ENCODE measurements around the gene ICE2.

DNA sequence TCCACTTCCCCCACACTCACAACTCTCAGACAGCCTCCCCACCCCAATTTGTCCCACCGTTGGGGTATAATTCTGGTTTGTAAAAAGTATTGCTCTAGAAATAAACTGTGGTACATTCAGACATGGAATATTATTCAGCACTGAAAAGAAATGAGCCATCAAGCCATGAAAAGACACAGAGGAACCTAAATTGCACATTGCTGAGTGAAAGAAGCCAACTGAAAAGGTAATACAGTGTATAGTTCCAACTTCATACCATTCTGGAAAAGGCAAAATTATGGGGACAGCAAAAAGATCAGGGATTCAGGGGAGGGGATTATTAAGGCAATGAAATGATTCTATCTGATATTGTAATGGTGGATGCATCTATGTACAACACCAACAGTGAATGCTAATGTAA lies 91.6 kb downstream of the ICE2 start:
- TF ChIP-seq, protein P1, sequence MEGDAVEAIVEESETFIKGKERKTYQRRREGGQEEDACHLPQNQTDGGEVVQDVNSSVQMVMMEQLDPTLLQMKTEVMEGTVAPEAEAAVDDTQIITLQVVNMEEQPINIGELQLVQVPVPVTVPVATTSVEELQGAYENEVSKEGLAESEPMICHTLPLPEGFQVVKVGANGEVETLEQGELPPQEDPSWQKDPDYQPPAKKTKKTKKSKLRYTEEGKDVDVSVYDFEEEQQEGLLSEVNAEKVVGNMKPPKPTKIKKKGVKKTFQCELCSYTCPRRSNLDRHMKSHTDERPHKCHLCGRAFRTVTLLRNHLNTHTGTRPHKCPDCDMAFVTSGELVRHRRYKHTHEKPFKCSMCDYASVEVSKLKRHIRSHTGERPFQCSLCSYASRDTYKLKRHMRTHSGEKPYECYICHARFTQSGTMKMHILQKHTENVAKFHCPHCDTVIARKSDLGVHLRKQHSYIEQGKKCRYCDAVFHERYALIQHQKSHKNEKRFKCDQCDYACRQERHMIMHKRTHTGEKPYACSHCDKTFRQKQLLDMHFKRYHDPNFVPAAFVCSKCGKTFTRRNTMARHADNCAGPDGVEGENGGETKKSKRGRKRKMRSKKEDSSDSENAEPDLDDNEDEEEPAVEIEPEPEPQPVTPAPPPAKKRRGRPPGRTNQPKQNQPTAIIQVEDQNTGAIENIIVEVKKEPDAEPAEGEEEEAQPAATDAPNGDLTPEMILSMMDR (IDR thresholded peaks at IDR 0.05; ENCODE audit: insufficient read depth, low read length), result no peak
- TF ChIP-seq GABPA (IDR thresholded peaks at IDR 0.05; ENCODE audit: low read depth) (no peak), REST (IDR thresholded peaks at IDR 0.05; ENCODE audit: insufficient replicate concordance, low read depth) (no peak)

All from HL-60 (cell line).